ENCODE results near the gene COL5A3. TPM values are rescaled to one million over a fixed set of nuclear protein-coding genes. Genes with fewer than 3 reads are reported as not detected.

The COL5A3 gene
- total RNA-seq, 1 experiment from 2014 or later: not detected

DNA sequence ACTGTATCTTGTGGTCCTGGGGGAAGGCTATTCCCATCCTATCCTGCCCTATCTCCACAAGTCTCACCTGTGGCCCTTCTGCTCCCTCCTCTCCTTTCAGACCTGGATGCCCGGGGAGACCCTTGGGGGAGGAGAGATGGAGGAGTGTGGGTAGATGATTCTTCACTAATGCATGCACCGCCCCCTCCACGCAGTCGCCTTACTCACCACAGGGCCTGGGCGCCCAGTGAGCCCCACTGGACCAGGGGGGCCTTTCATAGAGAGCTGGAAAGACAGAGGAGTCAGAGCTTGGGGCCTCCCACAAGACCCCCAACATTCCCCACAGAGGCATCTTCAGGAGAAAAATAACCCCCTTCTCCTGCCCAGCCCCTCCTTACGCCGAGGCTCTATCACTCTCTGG, 14.3 kb downstream of the COL5A3 start:
- intact Hi-C loops (cut with micrococcal nuclease; ENCODE audit: unreplicated experiment): no loop called here
- H3K9me3 ChIP-seq: no peaks in the 10 kb centered on the region
- CTCF ChIA-PET: no interaction called here
- DNase-seq: no peak
- POLR2A ChIA-PET: no interaction called here
- H3K27me3 ChIP-seq (replicated peaks; ENCODE audit: control insufficient read depth, insufficient read depth, low read length): no peaks in the 10 kb centered on the region
- no peaks in the 10 kb centered on the region for H3K36me3 Mint-ChIP-seq (ENCODE audit: insufficient read depth, unreplicated experiment)
- H3K4me3 ChIP-seq (ENCODE audit: low read depth, low read length): no peak overlapping the region
- H3K27me3 Mint-ChIP-seq (ENCODE audit: insufficient read depth, unreplicated experiment): peaks cover 22% of the 10 kb centered on the region
- H3K9me3 Mint-ChIP-seq (ENCODE audit: unreplicated experiment): no peaks in the 10 kb centered on the region
- H3K36me3 ChIP-seq (ENCODE audit: control insufficient read depth, insufficient read depth, low read length): no peaks in the 10 kb centered on the region
- H3K4me3 Mint-ChIP-seq (ENCODE audit: unreplicated experiment): no peak overlapping the region
- TF ChIP-seq, protein P1, sequence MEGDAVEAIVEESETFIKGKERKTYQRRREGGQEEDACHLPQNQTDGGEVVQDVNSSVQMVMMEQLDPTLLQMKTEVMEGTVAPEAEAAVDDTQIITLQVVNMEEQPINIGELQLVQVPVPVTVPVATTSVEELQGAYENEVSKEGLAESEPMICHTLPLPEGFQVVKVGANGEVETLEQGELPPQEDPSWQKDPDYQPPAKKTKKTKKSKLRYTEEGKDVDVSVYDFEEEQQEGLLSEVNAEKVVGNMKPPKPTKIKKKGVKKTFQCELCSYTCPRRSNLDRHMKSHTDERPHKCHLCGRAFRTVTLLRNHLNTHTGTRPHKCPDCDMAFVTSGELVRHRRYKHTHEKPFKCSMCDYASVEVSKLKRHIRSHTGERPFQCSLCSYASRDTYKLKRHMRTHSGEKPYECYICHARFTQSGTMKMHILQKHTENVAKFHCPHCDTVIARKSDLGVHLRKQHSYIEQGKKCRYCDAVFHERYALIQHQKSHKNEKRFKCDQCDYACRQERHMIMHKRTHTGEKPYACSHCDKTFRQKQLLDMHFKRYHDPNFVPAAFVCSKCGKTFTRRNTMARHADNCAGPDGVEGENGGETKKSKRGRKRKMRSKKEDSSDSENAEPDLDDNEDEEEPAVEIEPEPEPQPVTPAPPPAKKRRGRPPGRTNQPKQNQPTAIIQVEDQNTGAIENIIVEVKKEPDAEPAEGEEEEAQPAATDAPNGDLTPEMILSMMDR (IDR thresholded peaks at IDR 0.05; ENCODE audit: insufficient read depth in 1 of 2, low read depth in 1 of 2, low read length in 1 of 2, severe bottlenecking in 1 of 2, unreplicated experiment in 1 of 2): no peak
- H3K27ac Mint-ChIP-seq (ENCODE audit: unreplicated experiment): no peak overlapping the region
- no peaks in the 10 kb centered on the region for H3K4me1 ChIP-seq
- no TSS peak for BruUV-seq (replicated peaks)
- no peaks in the 10 kb centered on the region for H3K4me1 Mint-ChIP-seq (ENCODE audit: low read depth, unreplicated experiment)

DNA sequence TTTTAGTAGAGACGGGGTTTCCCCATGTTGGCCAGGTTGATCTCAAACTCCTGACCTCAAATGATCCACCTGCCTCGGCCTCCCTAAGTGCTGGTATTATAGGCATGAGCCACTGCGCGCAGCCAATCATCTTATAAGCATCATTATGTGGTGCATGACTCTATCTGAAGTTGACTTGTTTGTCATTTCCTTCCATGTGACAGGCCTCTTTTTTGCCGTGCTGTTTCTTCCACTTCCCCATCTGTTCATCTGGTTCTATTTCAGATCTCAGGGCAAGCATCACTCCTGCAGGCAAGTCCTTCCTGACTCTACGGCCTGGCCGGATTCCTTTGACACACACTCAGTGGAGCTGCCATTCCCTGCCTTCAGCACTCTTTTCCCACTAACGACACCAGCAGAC, 15.2 kb downstream of the COL5A3 start:
- H3K36me3 Mint-ChIP-seq (ENCODE audit: insufficient read depth, unreplicated experiment): no peaks in the 10 kb centered on the region
- intact Hi-C loops (cut with micrococcal nuclease; ENCODE audit: unreplicated experiment): no loop called here
- Histone ChIP-seq H3K36me3 (ENCODE audit: control insufficient read depth, insufficient read depth, low read length) (no peaks in the 10 kb centered on the region), H3K9me3 (no peaks in the 10 kb centered on the region), H3K4me3 (ENCODE audit: low read depth, low read length) (no peak overlapping the region), H3K27me3 (replicated peaks; ENCODE audit: control insufficient read depth, insufficient read depth, low read length) (no peaks in the 10 kb centered on the region), H3K4me1 (no peaks in the 10 kb centered on the region)
- H3K9me3 Mint-ChIP-seq (ENCODE audit: unreplicated experiment): no peaks in the 10 kb centered on the region
- no peak for DNase-seq
- POLR2A ChIA-PET: no interaction called here
- CTCF ChIA-PET: no interaction called here
- H3K27ac Mint-ChIP-seq (ENCODE audit: unreplicated experiment): no peak overlapping the region
- no TSS peak for BruUV-seq (replicated peaks)
- H3K4me1 Mint-ChIP-seq (ENCODE audit: low read depth, unreplicated experiment): no peaks in the 10 kb centered on the region
- no peak overlapping the region for H3K4me3 Mint-ChIP-seq (ENCODE audit: unreplicated experiment)
- H3K27me3 Mint-ChIP-seq (ENCODE audit: insufficient read depth, unreplicated experiment): peaks cover 20% of the 10 kb centered on the region
- TF ChIP-seq, protein P1 (IDR thresholded peaks at IDR 0.05; ENCODE audit: insufficient read depth in 1 of 2, low read depth in 1 of 2, low read length in 1 of 2, severe bottlenecking in 1 of 2, unreplicated experiment in 1 of 2): no peak

DNA sequence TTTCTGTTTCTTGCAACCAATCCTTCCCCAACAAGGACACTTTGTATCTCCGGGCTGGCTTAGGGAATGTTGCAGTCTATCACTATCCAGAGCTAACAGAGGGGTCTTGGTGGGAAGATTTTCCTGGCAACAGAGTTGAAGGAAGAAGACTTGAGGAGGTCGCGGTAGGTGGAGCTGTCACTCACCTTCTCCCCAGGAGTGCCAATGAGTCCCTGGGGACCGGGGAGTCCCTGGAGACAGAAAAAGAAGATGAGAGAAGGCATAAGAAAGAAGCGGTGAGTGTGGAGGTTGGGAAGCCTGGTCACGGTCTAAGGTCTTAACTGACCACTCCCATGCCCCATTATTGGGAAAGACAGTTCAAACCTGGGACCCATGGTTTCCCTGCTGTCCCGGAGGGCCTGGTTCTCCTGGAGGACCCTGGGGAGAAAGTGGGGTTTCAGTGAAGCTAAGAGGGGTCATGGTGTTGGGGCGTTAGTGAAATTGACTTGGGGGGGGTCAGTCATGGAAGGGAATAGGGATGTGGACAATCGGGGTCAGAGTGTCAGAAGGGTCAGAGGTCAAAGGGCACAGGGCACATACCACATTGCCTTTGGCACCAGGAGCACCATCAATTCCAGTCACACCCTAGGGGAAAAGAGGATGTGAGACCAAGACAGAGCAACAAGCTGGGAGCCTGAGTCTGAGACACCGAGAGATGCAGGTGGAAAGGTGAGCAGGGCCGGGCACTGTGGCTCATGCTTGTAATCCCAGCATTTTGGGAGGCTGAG, 18.7 kb downstream of the COL5A3 start:
- ChIA-PET POLR2A (no interaction called here), CTCF (no interaction called here)
- Mint-ChIP-seq H3K27ac (ENCODE audit: unreplicated experiment) (no peak overlapping the region), H3K36me3 (ENCODE audit: insufficient read depth, unreplicated experiment) (no peaks in the 10 kb centered on the region), H3K27me3 (ENCODE audit: insufficient read depth, unreplicated experiment) (peaks cover 3% of the 10 kb centered on the region), H3K4me3 (ENCODE audit: unreplicated experiment) (no peak overlapping the region), H3K9me3 (ENCODE audit: unreplicated experiment) (no peaks in the 10 kb centered on the region), H3K4me1 (ENCODE audit: low read depth, unreplicated experiment) (no peaks in the 10 kb centered on the region)
- Histone ChIP-seq H3K27me3 (replicated peaks; ENCODE audit: control insufficient read depth, insufficient read depth, low read length) (no peaks in the 10 kb centered on the region), H3K9me3 (no peaks in the 10 kb centered on the region), H3K4me3 (ENCODE audit: low read depth, low read length) (no peak overlapping the region), H3K36me3 (ENCODE audit: control insufficient read depth, insufficient read depth, low read length) (no peaks in the 10 kb centered on the region), H3K4me1 (no peaks in the 10 kb centered on the region)
- intact Hi-C loops (cut with micrococcal nuclease; ENCODE audit: unreplicated experiment): no loop called here
- no TSS peak for BruUV-seq (replicated peaks)
- no peak for DNase-seq
- TF ChIP-seq, protein P1 (IDR thresholded peaks at IDR 0.05; ENCODE audit: insufficient read depth in 1 of 2, low read depth in 1 of 2, low read length in 1 of 2, severe bottlenecking in 1 of 2, unreplicated experiment in 1 of 2): no peak

Data from Caco-2 (cell line).